Fibroblast of pulmonary artery (primary cell): ENCODE results near the gene LAMA3.

Source experiments
- DNase-seq: peaks from one replicate; pipeline ENCODE4 v3.0.0-alpha.2; 2010; ENCODE audit warnings: low read depth
- H3K4me3 ChIP-seq: replicated peaks from 2 replicates; pipeline ENCODE4 v1.5.1; 2011; ENCODE audit warnings: low read depth, mild to moderate bottlenecking, control low read depth, low read length, moderate library complexity
- TF ChIP-seq, protein P1 (sequence below): IDR thresholded peaks from 2 replicates; pipeline ENCODE4 v1.5.1; 2011; ENCODE audit warnings: mild to moderate bottlenecking, control low read depth, low read length, inconsistent platforms; ENCODE audit errors: missing control alignments

Gene LAMA3

DNA sequence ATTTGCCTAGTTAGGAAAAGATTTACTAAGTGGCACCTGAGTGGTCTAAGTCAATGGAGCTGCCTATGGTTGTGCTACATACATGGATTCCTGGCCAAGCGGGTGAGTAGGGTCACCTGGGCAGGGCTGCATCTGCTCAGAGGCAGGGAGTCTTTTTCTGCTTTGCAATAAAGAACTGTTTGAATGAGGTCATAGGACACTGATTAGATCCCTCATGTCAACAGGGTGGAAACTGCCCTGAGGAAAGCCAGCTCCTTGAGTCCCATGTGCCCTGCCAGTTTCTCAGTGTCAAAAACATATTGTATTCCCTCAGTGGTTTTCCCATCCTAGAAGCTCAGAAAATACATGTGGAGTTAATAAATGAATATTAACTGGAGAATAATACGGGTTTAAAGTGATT lies 4.6 kb downstream of the LAMA3 start:
- TF ChIP-seq, protein P1, sequence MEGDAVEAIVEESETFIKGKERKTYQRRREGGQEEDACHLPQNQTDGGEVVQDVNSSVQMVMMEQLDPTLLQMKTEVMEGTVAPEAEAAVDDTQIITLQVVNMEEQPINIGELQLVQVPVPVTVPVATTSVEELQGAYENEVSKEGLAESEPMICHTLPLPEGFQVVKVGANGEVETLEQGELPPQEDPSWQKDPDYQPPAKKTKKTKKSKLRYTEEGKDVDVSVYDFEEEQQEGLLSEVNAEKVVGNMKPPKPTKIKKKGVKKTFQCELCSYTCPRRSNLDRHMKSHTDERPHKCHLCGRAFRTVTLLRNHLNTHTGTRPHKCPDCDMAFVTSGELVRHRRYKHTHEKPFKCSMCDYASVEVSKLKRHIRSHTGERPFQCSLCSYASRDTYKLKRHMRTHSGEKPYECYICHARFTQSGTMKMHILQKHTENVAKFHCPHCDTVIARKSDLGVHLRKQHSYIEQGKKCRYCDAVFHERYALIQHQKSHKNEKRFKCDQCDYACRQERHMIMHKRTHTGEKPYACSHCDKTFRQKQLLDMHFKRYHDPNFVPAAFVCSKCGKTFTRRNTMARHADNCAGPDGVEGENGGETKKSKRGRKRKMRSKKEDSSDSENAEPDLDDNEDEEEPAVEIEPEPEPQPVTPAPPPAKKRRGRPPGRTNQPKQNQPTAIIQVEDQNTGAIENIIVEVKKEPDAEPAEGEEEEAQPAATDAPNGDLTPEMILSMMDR, result no peak
- H3K4me3 ChIP-seq, result no peak overlapping the region
- no peak for DNase-seq

DNA sequence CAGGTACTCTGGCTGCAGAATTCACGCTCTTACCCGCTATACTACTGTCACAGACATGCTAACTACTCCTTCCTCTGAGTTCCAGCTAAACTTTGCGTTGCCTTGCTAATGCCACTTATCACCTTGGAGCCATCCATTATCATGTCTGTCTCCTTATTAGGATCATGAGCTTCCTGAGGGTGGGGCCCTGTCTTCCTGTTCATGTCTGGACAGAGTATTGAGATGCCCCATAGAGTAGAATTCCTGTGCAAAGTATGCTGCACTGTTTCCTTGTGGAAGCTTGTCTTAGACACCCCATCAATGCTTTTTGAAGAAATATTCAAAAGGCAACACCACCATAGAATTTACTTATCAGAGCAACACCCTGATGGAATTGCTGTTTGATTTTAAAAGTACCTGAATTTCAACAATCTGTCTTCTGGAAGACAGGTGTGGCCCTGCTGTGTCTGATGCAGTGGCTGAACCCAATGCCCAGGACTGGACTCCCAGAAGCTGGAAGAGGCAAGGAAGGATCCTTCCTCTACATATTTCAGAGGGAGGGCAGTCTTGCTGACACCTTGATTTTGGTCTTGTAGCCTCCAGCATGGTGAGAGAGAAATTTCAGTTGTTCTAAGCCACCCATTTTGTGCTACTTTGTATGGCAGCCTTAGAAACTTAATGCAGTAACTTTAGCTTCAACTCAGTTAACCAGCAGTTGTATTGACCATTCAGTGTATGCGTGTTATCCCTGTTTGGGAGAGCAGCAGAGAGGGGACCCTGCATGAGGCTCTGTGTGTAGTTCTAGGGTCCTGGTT lies 5.6 kb downstream of the LAMA3 start:
- TF ChIP-seq, protein P1, result no peak
- H3K4me3 ChIP-seq, result no peak overlapping the region
- DNase-seq, result no peak

DNA sequence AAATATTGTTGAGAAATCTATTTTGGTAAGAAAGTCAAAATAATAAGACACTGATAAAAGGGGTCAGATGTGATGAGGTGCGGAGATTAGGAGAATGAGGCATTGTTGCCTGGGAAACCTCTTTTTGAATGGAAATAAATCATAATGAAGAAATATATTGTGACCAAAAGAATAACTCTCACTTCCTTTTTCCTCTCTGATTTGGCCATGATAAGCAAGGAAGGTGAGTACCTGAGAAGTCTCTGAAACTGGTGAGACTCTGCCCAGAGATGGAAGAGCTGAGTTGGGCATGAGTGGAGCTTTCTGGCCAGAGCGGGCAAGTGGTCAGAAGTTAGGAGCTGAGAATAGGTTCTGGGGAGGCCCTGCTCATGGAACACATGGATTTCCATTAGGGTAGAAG lies 11.8 kb downstream of the LAMA3 start:
- H3K4me3 ChIP-seq, result no peak overlapping the region

DNA sequence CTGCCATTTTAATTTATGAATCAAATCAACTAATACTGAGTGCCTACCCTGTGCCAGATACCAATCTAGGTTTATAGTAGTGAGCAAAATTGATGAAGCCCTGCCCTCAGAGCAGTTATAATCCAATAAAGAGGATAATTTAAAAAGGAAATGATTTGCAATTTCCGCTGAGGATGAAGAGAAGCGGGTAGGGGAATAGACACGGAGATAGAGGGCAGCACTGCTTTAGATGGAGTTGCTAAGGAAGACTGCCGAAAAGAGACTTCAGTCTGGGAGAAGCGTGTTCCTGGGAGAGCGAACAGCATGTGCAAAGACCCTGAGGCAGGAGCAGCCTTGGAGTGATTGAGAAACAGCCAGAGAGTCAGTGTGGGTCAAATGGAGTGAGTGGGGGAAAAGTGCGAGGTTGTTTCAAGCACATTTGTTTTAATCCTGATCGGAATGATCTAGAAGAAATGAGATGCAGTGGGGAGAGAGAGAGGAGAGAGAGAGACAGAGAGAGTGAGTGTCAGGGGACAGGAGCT lies 12.4 kb downstream of the LAMA3 start:
- no peak overlapping the region for H3K4me3 ChIP-seq
- no peak for DNase-seq
- TF ChIP-seq, protein P1, result no peak

More for the DNA sequence above, 11.8 kb downstream of the LAMA3 start:
- TF ChIP-seq, protein P1, result no peak
- no peak for DNase-seq

DNA sequence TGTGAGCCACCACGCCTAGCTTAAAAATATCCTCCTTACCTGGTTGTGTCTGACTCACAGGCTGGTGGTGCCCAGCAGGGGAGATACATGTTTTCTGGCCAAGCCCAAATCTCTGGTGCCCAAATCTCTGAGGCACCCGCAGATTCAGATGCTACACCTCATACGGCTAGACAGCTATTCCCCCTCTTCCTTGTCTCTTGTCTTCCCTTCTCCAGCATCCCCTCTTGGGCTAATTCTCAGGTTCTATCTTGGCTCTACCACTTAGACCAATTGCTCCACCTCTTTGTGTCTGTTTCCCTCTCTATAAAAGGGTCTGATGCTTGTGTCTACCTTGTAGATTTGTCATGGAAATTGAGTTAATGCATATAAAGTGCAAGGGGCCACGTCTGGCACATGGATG lies 13.4 kb downstream of the LAMA3 start:
- no peak for DNase-seq
- H3K4me3 ChIP-seq, result no peak overlapping the region
- TF ChIP-seq, protein P1, result no peak

DNA sequence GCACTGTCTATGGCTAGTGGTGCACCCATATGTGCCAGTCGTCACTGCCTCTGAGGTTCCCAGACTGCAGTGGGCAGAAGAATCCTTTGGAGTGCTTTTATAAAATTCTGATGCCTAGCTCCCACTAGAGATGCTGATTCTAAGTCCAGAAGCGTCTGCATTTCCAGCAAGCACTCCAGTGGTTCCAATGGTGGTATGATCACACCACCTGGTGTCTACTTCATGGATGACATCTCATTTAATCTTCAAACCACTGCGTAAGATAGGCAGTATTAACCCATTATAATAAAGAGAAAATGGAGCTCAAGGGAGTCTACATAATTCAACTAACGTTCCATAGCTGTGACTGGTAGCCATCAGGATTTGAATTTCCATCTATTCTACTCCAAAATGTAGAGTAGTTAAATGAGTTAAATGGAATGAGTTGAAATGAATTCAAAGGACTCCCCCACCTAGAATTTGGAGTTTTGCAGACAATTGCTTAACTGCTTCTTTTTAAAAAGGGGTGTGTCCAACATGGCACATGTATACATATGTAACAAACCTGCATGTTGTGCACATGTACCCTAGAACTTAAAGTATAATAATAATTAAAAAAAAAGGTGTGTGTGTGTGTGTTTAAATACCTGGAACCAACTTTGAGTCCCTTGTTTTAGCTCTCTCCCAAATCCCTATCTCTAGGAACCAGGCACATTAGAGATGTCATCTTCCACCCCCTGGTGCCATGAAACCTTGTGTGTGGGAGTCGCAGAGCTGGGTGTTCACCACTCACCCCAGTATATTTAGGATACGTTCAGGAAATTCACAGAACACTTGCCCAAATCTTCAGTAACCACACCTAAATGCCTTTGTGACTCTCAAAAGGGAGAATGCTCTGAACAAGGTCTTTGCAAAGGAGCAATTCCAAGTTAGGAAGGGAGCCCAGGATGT lies 14.1 kb downstream of the LAMA3 start:
- TF ChIP-seq, protein P1, result peak; percentile 62
- no peak overlapping the region for H3K4me3 ChIP-seq
- peak; percentile 86 for DNase-seq
